Measurements from ENCODE around the gene BOK.

The BOK gene

DNA sequence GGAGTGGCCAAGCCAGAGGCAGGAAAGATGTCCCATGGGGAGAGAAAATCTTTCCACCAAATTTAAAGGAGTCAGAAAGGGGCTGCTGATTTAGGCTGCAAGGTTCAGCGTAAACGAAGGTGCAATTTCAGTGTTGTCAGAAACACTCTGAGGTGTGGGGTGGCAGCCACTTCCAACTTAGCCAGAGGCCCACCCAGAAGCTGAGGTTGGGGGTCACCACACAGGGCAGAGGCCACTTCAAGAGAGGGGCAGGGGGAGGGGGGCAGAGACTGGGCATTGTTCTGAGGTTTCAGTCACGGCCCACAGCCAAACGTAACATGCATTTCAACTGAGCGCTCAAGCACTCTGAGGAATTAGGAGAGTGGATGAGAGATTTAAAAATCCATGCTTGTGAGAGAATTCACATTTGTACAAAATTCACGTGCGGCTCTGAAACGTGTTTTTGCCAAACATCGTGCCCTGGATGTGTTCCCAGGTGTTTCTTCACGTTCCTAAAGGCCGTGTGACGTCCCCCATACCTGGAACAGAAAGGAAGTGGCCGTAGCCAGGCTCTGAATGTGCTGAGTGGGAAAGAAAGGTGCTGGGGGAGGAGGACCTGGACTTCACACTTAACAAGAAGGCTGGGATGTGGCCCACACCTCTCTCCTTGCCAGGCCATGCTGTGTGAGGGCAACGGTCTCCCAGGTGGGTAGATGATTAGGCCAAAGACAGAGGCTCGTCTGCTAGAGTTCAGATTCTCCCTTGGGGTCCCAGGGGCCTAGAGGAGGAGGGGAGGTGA lies 19.5 kb upstream of the BOK start:
- DNase-seq (ENCODE audit: low read depth): no peak

- DNase-seq (ENCODE audit: low read depth): no peak
Observed at GRCh38 chr2:241539616-241540374, 18.8 kb upstream of the BOK start.

DNA sequence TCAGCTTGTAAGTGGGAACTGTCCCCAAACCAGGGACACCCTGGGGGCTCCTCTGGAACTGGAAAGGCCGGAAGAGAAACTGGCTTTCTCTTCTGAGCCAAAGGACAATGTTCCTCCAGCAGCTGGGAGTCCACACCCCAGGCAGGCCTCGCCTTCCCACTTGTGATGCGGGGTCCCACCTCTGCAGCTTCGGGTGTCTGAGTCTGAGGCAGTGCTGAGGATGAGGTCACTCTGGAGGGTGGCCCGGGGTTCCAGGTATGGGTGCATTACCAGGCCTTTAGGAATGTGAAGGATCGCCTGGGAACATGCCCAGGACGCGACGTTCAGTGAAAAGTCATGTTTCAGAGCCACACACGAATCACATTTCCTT lies 18.2 kb upstream of the BOK start:
- no peak for DNase-seq (ENCODE audit: low read depth)

- no peak for DNase-seq (ENCODE audit: low read depth)
Observed at GRCh38 chr2:241540771-241541561, 17.6 kb upstream of the BOK start.

DNA sequence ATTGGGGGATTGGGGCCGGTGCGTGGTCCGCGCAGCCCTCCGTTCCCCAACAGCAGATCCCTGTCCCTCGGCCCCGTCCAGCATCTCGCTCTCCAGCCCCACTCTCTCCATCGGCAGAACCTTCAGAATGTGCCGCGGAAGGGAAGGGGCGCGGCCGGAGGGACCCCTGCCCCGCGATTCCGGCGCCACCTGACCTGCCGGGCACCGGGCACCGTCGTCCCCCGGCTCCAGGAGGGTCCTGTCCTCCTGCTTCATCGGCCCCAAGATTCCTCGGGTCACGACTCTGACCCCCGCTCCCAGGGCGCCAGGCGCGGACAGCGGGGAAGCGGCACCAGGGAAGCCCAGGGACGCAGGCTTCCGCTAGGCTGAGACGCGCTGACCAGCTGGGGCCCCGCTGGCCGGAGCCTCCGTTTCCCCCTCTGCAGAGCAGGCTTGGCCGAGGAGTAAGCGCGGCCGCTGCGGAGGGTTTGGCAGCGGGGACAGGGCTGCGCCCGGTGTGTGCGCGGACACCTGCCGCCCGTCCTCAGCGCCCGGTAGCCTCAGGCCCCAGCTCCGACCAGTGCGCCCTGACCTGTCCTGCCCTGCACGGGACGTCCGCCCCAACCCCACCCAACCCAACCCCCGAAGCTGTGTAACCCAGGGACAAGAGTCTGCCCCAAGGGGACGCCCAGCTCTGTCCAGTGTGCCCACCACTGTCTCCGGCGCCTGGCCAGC lies 16.8 kb upstream of the BOK start:
- DNase-seq (ENCODE audit: low read depth): no peak

GRCh38 chr2:241542278-241542605 lies 16.3 kb upstream of the BOK start:
- no peak for DNase-seq (ENCODE audit: low read depth)

- no peak for DNase-seq (ENCODE audit: low read depth)
Observed at GRCh38 chr2:241545106-241545505, 13.4 kb upstream of the BOK start.

DNA sequence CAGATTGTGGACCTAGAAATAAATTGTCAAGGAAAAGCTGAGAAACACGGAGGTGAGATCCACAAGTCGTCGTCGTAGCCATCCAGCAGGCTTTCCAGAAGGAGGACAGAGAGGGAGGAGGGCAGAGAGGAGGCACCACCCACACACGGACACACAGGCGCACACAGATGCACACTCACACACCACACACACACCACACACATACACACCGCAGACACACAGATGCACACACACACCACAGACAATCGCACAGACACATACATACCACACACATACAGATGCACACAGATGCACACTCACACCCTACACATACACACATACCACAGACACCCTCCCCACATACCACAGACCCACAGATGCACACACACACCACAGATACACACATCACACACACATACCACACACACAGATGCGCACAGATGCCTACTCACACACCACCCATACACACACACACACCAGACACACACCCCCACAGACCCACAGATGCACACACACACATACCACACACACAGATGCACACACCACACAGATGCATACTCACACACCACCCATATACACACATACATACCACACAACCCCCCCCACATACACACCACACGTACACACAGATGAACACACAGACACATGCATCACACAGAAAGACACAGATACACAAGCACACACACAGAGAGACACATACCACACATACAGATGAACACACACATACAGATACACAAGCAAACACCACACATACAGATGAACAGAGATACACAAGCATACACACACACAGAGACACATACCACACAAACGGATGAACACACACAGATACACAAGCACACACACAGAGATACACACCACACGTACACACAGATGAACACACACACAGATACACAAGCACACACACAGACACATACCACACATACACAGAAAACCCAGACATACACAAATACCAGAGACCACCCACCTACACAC lies 12.7 kb upstream of the BOK start:
- DNase-seq (ENCODE audit: low read depth): no peak

- peak; percentile 80 for DNase-seq (ENCODE audit: low read depth)
Observed at GRCh38 chr2:241546771-241547498, 11.6 kb upstream of the BOK start.

- no peak for DNase-seq (ENCODE audit: low read depth)
Observed at GRCh38 chr2:241547781-241548450, 10.6 kb upstream of the BOK start.

DNA sequence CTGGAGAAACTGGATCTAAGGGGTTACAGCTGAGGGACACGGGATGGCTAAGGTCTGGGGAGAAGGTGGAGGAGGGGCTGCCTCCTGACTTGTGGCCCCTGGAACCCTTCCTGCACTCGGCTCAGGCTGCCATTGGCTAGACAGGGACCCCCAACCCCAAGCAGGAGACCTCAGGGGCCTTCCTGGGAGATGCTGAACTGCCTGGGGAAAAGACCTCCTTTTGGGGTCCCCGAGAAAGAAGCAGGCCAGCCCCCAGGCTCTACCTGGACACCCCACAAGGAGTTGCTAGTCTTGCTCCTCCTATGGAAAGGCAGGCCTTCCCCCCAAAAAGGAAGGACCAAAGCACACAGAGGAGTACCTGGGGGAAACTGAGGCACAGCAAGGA lies 10.1 kb upstream of the BOK start:
- no peak for DNase-seq (ENCODE audit: low read depth)

GRCh38 chr2:241550616-241551580 lies 7.6 kb upstream of the BOK start:
- no peak for DNase-seq (ENCODE audit: low read depth)

DNA sequence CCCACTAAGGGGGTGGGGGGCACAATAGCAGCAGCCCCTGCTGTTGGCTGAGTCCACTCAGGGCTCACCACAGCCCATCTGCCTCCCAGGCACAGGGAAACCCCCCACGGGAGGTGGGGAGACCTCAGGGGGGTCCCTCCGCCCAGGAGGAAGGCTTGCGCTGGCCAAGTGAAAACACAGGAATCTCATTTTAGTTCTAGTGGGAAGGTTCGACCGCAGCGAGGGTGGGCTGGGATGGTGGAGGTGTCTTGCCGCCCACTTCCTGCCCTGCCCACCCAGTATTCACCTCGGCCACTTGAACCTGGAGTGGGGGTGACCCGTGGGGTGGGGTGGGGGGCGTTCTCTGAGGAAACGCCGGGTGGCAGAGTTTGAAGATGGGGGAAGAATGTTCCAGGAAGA lies 6.9 kb upstream of the BOK start:
- no peak for DNase-seq (ENCODE audit: low read depth)

- DNase-seq (ENCODE audit: low read depth): no peak
Observed at GRCh38 chr2:241551998-241552737, 6.4 kb upstream of the BOK start.

DNA sequence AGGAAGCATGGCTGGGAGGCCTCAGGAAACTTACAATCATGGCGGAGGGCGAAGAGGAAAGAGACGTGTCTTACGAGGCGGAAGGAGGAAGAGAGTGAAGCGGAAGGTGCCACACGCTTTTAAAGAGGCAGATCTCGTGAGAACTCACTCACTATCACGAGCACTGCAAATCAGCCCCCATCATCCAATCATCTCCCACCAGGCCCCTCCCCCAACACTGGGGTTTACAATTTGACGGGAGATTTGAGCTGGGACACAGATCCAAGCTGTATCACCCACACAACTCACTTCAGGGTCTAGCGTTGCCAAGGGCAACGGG lies 5.1 kb upstream of the BOK start:
- no peak for DNase-seq (ENCODE audit: low read depth)

DNA sequence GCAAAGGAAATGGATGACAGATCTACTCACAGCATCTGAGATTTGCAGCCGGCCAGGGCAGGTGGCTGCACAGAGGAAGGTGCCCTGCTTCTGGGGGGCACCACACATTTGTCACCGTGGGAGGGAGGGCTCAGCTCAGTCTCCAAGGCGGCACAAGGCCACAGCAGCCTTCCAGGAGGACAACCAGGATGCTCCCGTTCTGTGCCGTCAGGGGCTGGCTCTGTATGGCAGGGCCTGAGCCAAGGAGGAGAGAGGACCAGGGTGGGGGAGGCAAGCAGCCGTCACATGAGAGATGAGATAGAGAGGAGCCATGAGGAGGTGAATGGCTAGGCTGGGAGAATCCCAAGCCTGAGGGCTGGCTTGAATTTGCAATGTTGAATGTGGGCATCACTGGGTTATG lies 4.6 kb upstream of the BOK start:
- DNase-seq (ENCODE audit: low read depth): no peak

GRCh38 chr2:241554610-241555322 lies 3.8 kb upstream of the BOK start:
- no peak for DNase-seq (ENCODE audit: low read depth)

DNA sequence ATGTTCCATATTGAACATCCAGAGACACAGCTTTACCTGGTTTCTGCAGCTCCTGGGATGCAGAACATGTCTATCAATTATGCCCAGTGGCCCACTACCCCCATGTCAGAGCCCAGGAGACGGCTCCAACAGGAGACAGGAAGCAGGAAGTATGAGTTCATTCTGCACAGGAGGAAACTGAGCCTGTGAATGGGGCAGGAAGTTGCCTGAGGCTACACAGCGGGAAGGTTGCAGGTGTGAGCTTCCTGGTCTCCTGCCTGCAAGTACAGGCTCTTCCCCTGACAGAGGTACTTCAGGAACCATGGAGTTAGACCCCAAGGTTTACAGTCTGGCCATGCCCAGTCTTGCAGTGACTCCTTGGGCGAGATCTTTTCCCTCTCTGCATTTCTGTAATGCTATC lies 2.8 kb upstream of the BOK start:
- no peak for DNase-seq (ENCODE audit: low read depth)

Data from non-pigmented ciliary epithelial cell (primary cell).